Ishikawa (cell line): ENCODE measurements around the gene TMEM87B.

Experiments used
- CEBPB ChIP-seq: IDR thresholded peaks from 2 replicates; pipeline ENCODE4 v1.6.1; 2012
- CREB1 ChIP-seq: IDR thresholded peaks from 2 replicates; pipeline ENCODE4 v1.6.1; 2012; ENCODE audit warnings: low read depth
- EGR1 ChIP-seq: IDR thresholded peaks from 2 replicates; pipeline ENCODE4 v1.6.1; 2012
- EP300 ChIP-seq: IDR thresholded peaks from 2 replicates; pipeline ENCODE4 v1.6.1; 2012; ENCODE audit warnings: borderline replicate concordance
- FOXM1 ChIP-seq: IDR thresholded peaks from 2 replicates; pipeline ENCODE4 v1.6.1; 2012; ENCODE audit warnings: low read depth, borderline replicate concordance
- NFIC ChIP-seq: IDR thresholded peaks from 2 replicates; pipeline ENCODE4 v1.6.1; 2012
- RAD21 ChIP-seq: IDR thresholded peaks from 2 replicates; pipeline ENCODE4 v1.6.1; 2012; ENCODE audit warnings: low read depth
- TAF1 ChIP-seq: IDR thresholded peaks from 2 replicates; pipeline ENCODE4 v1.6.1; 2012; ENCODE audit warnings: low read depth, mild to moderate bottlenecking
- TCF12 ChIP-seq: IDR thresholded peaks from 2 replicates; pipeline ENCODE4 v1.6.1; 2012; ENCODE audit warnings: low read depth
- TEAD4 ChIP-seq: IDR thresholded peaks from 2 replicates; pipeline ENCODE4 v1.6.1; 2012
- YY1 ChIP-seq: IDR thresholded peaks from 2 replicates; pipeline ENCODE4 v1.6.1; 2012; ENCODE audit warnings: low read depth
- ZBTB7A ChIP-seq: IDR thresholded peaks from 2 replicates; pipeline ENCODE4 v1.6.1; 2012; ENCODE audit warnings: low read depth
- TF ChIP-seq, protein P1 (sequence below): IDR thresholded peaks from 2 replicates; pipeline ENCODE4 v1.6.1; 2012
- TF ChIP-seq, protein P2 (sequence below): IDR thresholded peaks from 2 replicates; pipeline ENCODE4 v1.6.1; 2012; ENCODE audit warnings: low read depth, mild to moderate bottlenecking
- TF ChIP-seq, protein P3 (sequence below): IDR thresholded peaks from 2 replicates; pipeline ENCODE4 v1.6.1; 2012

Gene TMEM87B

DNA sequence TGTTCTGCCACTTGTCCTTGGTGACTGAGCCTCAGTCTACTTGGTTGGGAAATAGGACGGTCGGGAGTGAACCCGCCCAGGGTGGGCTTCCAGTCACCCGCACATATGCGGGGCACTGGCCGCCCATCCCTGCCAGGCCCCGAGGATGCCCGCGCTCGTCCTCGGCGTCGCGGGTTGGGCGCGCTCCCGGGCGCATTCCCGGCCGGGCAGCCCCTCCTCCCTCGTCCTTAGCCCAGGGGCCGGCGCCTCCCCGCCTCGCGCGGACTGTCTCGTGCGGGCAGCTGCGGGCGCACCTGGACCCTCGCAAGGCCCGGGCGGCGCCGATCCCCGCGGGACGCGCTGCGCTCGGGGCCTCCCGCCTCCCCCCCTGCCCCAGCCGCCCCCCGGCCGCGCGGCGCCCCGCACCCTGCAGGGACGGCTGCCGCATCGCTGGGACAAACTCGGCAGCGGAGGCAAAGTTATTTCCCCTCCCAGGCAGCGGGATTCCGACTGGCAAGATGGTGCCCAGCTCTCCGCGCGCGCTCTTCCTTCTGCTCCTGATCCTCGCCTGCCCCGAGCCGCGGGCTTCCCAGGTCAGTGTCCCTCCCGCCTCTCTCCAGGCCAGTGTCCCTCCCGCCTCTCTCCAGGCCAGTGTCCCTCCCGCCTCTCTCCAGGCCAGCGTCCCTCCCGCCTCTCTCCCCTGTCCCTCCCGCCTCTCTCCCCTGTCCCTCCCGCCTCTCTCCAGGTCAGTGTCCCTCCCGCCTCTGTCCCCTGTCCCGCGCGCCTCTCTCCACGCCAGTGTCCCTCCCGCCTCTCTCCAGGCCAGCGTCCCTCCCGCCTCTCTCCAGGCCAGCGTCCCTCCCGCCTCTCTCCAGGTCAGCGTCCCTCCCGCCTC, 83.3 kb downstream of the TMEM87B start, which contains the start of gene FBLN7:
Gene FBLN7 (plus strand): TSS at position 227 of the 874 bp plus-strand sequence. CDS start 271 bp downstream, at position 498.
- TF ChIP-seq RAD21 (no peak), EGR1 (no peak), FOXM1 (no peak), EP300 (no peak), TCF12 (no peak), NFIC (no peak), YY1 (no peak), ZBTB7A (no peak), CEBPB (no peak), CREB1 (no peak), TEAD4 (no peak), TAF1 (no peak)
- TF ChIP-seq, protein P1, sequence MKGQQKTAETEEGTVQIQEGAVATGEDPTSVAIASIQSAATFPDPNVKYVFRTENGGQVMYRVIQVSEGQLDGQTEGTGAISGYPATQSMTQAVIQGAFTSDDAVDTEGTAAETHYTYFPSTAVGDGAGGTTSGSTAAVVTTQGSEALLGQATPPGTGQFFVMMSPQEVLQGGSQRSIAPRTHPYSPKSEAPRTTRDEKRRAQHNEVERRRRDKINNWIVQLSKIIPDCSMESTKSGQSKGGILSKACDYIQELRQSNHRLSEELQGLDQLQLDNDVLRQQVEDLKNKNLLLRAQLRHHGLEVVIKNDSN, result no peak
- TF ChIP-seq, protein P2, sequence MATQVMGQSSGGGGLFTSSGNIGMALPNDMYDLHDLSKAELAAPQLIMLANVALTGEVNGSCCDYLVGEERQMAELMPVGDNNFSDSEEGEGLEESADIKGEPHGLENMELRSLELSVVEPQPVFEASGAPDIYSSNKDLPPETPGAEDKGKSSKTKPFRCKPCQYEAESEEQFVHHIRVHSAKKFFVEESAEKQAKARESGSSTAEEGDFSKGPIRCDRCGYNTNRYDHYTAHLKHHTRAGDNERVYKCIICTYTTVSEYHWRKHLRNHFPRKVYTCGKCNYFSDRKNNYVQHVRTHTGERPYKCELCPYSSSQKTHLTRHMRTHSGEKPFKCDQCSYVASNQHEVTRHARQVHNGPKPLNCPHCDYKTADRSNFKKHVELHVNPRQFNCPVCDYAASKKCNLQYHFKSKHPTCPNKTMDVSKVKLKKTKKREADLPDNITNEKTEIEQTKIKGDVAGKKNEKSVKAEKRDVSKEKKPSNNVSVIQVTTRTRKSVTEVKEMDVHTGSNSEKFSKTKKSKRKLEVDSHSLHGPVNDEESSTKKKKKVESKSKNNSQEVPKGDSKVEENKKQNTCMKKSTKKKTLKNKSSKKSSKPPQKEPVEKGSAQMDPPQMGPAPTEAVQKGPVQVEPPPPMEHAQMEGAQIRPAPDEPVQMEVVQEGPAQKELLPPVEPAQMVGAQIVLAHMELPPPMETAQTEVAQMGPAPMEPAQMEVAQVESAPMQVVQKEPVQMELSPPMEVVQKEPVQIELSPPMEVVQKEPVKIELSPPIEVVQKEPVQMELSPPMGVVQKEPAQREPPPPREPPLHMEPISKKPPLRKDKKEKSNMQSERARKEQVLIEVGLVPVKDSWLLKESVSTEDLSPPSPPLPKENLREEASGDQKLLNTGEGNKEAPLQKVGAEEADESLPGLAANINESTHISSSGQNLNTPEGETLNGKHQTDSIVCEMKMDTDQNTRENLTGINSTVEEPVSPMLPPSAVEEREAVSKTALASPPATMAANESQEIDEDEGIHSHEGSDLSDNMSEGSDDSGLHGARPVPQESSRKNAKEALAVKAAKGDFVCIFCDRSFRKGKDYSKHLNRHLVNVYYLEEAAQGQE, result no peak
- TF ChIP-seq, protein P3, sequence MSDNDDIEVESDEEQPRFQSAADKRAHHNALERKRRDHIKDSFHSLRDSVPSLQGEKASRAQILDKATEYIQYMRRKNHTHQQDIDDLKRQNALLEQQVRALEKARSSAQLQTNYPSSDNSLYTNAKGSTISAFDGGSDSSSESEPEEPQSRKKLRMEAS, result no peak

DNA sequence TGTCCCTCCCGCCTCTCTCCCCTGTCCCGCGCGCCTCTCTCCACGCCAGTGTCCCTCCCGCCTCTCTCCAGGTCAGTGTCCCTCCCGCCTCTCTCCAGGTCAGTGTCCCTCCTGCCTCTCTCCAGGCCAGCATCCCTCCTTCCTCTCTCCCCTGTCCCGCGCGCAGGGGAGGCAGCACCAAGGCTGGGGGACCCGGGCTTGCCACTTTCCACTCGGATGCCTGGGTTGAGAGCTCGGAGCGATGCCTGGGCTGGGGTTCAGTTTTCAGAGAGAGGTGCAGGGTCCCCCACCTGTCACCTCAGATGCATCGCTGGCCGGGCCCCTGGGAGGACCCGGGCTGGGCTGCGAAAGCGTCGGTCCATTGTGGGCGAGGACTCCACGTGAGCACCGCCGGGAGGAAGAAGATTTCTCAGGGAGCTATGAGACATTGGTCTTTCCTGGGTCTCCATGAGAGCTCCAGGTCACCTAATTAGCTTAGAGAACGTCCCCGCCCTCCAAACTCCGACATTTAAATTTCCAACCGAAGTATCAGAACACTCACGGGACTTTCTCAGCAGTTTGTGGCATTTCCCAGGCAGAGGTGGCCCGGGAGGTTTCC, 85.2 kb downstream of the TMEM87B start:
- TF ChIP-seq EP300 (no peak), TCF12 (no peak), FOXM1 (no peak), EGR1 (no peak), YY1 (no peak), ZBTB7A (no peak), CREB1 (no peak), TAF1 (no peak), TEAD4 (no peak), RAD21 (no peak)
- TF ChIP-seq, protein P2, result no peak
- TF ChIP-seq, protein P3, result no peak
- TF ChIP-seq, protein P1, result no peak

DNA sequence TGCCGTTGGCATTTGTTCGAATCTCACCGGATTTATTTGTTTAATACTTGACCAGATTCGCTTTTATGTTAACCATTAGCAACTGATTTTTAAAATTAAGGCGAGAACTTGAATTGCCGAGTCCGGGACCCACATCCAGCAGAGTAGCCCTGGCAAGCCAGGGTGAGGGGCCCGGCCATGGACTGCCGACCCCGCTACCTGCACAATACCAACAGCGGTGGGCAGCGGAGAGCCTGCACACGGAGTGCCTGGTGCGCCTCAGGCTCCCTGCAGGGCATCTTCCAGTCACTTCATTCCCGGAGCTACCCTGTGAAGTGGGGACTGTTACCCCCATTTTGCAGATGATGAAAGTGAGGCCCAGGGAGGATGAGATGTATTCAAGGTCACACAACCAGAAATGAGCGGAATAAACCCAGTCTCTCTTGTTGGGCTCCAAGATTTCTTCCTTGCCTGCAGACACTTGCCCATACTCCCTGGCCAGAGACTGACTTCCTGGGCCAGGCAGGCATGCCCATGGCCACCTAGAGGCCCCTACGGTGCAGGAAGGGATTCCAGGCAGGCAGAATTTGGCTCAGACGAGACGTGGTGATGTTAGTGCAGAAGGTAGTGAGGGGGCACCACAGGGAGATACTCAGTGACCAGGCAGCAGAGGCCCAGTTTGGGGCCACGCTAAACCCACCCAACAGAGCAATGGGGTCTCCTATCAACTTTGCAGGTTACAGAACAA, 86.0 kb downstream of the TMEM87B start:
- TF ChIP-seq, protein P2, result no peak
- TF ChIP-seq TCF12, result no peak
- TF ChIP-seq NFIC, result no peak
- TF ChIP-seq ZBTB7A, result no peak
- TF ChIP-seq, protein P1, result no peak
- TF ChIP-seq FOXM1, result no peak
- no peak for TF ChIP-seq EGR1
- TF ChIP-seq YY1, result no peak
- TF ChIP-seq CEBPB, result no peak
- TF ChIP-seq, protein P3, result no peak
- TF ChIP-seq EP300, result no peak
- TF ChIP-seq TEAD4, result no peak
- TF ChIP-seq RAD21, result no peak
- TF ChIP-seq CREB1, result no peak
- no peak for TF ChIP-seq TAF1
